Mucosa of descending colon (tissue), 3 donors: ENCODE measurements around the gene CHCHD1. TPM values are rescaled to one million over a fixed set of nuclear protein-coding genes. Genes with fewer than 3 reads are reported as not detected.
A peak's percentile ranks its signal among the peaks of the same experiment; 100 is the strongest.

Experiments used
- ATAC-seq: fragments of 200-7000 bp; cut with Tn5 transposase; one replicate; pipeline ENCODE4 v1.9.1; 2020; ENCODE audit warnings: mild to moderate bottlenecking, moderate library complexity
- DNase-seq, 3 donors: peaks; one replicate each; pipeline ENCODE4 v3.0.0-alpha.2; 2020
- H3K36me3 ChIP-seq: fragments of 200-600 bp; one replicate; pipeline ENCODE4 v1.8.0; 2021; ENCODE audit warnings: low read depth, mild to moderate bottlenecking
- H3K4me1 ChIP-seq: fragments of 200-600 bp; one replicate; pipeline ENCODE4 v1.8.0; 2021; ENCODE audit warnings: low read depth, mild to moderate bottlenecking
- H3K4me3 ChIP-seq: fragments of 200-600 bp; one replicate; pipeline ENCODE4 v1.8.0; 2021; ENCODE audit warnings: mild to moderate bottlenecking
- H3K9me3 ChIP-seq: fragments of 200-600 bp; one replicate; pipeline ENCODE4 v1.8.0; 2021; ENCODE audit warnings: mild to moderate bottlenecking
- intact Hi-C, 2 donors: fragments of 100-400 bp; cut with DNase I in 1 of 2; cut with micrococcal nuclease in 1 of 2; formaldehyde crosslinking; loops; one replicate each; pipeline versions ENCODE4 v1.11.0 to v1.11.1; 2022; cut with DNase I, micrococcal nuclease
- total RNA-seq, 3 donors: library from RNA; stranded (reverse); fragmentation: NEBNext Ultra II Directional in 2 of 3; extraction: Animal tissue kit (Norgen Biotek cat#: 25700) in 2 of 3; gene quantifications; one replicate each; pipeline versions ENCODE4 v1.2.1 to v1.2.4, GENCODE V29; 2021 to 2023
- TF ChIP-seq, protein P1 (sequence below): fragments of 200-600 bp; IDR thresholded peaks from one replicate; pipeline ENCODE4 v1.8.0; 2022; ENCODE audit warnings: antibody characterized with exemption, mild to moderate bottlenecking
- donor health status: DM: no; HTN: no; CAD: no; lungs with moderate emphysema.
- donor health status: DM: no; HTN: no; CAD: no.
- donor health status: DM: no; HTN: yes; CAD: no.

The CHCHD1 gene
- total RNA-seq, 3 donors from 2014 or later: 19.8 to 26.2 (median 22.7) TPM

DNA sequence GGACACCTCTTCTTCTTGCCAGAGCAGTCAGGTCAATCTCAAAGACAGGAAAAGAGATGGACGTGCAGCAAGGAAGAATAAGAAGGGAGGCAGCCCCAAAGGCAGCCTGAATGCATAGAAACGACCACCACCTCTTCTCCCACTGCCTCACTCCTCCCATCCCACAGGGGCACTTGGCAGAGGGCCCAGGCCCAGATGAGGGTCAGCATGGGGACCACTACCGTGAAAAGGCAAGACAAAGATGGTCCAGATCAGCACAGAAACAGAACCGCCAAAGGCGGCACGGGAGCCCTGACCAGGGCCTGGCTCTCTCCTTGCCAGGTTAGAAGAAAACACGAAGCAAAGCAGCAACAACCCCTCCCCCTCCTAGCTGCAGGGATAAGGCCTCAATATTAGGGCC, 31.5 kb downstream of the CHCHD1 start:
- Histone ChIP-seq H3K4me3 (no peak overlapping the region), H3K9me3 (no peaks in the 10 kb centered on the region), H3K36me3 (no peaks in the 10 kb centered on the region), H3K4me1 (peaks cover 8% of the 10 kb centered on the region)
- intact Hi-C loops: no loop called here
- DNase-seq: no peak
- ATAC-seq: no peak
- TF ChIP-seq, protein P1, sequence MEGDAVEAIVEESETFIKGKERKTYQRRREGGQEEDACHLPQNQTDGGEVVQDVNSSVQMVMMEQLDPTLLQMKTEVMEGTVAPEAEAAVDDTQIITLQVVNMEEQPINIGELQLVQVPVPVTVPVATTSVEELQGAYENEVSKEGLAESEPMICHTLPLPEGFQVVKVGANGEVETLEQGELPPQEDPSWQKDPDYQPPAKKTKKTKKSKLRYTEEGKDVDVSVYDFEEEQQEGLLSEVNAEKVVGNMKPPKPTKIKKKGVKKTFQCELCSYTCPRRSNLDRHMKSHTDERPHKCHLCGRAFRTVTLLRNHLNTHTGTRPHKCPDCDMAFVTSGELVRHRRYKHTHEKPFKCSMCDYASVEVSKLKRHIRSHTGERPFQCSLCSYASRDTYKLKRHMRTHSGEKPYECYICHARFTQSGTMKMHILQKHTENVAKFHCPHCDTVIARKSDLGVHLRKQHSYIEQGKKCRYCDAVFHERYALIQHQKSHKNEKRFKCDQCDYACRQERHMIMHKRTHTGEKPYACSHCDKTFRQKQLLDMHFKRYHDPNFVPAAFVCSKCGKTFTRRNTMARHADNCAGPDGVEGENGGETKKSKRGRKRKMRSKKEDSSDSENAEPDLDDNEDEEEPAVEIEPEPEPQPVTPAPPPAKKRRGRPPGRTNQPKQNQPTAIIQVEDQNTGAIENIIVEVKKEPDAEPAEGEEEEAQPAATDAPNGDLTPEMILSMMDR: no peak

DNA sequence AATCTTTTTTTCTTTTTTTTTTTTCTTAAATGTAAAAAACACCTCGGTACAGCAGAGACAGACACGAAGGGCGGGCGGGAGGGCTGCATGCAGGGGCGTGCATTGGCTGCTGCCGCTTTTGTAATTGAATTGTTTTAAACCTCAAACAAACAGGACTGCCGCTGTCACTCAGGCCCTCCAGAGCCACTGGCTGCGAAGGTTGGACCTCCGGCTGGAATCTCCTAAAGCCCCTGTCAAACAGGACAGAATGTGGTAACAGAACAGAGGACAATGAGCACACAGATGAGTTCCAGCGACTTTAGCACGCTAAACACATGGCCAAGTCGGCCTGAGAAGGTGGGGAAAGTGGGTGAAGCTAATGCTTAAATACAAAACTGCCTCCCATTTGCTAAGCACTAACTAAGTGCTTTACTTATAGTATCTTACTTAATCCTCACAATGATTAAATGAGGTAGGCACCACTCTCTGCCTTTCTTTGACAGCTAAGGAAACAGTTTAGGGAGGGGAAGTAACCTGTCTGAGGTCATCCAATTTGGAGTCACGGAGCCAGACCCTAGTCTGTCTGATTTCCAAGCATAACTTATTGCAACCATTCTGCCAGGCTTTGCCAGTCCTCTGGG, 32.5 kb downstream of the CHCHD1 start:
- Histone ChIP-seq H3K4me3 (no peak overlapping the region), H3K4me1 (peaks cover 8% of the 10 kb centered on the region), H3K36me3 (no peaks in the 10 kb centered on the region), H3K9me3 (no peaks in the 10 kb centered on the region)
- ATAC-seq: no peak
- DNase-seq: no peak
- intact Hi-C loops: no loop called here
- TF ChIP-seq, protein P1: no peak

DNA sequence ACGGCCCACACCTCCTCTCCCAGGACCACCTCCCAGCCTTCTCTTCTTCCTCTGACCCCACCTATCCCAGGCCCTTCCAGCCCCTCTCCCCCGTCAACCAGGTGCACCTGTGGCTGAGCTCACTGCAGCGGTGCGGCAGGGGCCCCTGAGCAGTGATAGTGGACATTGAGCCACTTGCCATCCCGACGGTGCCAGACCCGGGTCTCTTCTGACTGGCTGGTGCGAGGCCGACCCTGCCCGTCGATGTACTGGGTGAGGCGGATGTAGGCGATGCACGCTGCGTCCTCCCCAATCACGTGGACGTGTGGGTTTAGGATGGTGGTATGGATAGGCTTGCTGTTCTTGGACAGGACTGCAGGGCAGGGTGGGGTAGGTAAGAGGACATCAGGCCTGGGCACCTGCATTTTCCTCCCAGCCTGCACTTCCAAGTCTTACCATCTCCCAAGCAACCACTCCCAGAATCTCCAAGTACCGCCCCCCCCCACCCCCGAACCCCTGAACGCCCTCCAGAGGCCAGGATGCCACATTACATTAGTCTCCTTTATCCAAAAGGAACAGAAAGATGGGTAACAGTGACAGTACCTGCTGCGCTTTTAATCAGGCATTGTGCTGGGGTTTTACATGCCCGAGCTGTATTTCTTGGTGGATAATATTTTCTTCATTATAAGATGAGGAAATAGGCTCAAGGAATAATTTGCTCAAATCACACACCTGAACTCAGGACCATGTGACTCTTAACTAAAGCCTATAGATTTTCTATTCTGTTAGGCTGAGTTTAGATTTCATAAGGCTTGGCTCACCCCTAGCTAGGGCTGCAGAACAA, 33.3 kb downstream of the CHCHD1 start:
- peak in 1 of 3 donors; percentile 61 for DNase-seq
- intact Hi-C loops: no loop called here

DNA sequence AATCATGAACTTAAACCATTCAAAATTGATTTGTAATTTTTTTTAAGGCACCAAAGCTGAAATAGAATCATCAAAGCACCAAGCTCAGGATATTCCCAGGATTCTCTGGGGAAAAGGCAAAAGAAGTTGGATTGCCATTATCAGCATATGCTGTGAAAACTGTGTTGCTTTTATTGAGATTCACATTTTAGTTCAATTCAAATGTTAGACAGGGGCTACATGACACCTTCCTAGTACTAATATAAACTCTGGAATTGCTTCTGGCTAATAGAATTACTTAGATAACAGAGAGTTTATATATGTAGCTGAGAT, 33.8 kb downstream of the CHCHD1 start:
- TF ChIP-seq, protein P1: no peak
- no peak for DNase-seq
- no peak for ATAC-seq
- peaks cover 7% of the 10 kb centered on the region for H3K4me1 ChIP-seq
- H3K9me3 ChIP-seq: no peaks in the 10 kb centered on the region
- intact Hi-C loops: no loop called here
- no peaks in the 10 kb centered on the region for H3K36me3 ChIP-seq
- no peak overlapping the region for H3K4me3 ChIP-seq

More for the DNA sequence above, 33.3 kb downstream of the CHCHD1 start:
- Histone ChIP-seq H3K4me3 (no peak overlapping the region), H3K9me3 (no peaks in the 10 kb centered on the region), H3K36me3 (no peaks in the 10 kb centered on the region), H3K4me1 (peaks cover 9% of the 10 kb centered on the region)
- no peak for ATAC-seq
- TF ChIP-seq, protein P1: no peak

DNA sequence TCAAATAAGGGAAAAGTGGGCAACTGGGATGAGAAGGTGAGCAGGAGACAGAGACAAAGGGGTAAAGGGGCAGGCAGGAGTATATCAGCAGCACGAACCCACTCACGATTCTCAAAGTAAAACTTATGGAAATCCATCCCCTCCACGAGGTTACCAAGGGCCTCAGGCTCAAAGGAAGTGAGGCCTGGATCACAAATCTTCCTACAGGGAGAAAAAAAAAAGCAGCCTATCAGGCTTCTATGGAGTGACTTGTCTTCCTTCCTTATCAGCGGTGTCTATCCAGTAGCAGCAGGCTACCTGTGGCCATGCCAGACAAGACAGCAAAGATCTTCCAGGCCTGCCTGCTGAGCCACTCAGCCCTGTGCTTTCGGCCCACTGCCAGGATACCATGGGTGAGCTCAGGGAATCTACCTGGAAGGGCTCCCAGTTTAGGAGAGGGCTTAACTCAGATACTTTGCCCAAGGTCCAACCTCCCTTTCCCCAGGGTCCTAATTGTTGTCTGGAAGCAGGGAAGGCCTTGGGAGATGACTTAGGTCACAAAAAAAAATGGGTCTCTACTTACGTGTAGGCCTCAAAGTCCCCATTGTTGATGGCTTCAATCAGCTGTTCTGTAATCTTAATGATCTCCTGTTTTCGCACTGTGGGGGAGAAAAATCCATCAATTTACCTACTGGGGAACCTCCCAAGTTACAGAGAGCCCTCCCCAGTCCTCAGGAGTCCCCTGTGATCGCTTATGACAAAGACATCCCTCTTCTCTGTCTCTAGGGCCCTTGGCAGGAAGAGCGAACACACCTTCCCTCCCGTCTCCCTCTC, 35.3 kb downstream of the CHCHD1 start:
- Histone ChIP-seq H3K36me3 (no peaks in the 10 kb centered on the region), H3K4me1 (peaks cover 7% of the 10 kb centered on the region), H3K9me3 (no peaks in the 10 kb centered on the region), H3K4me3 (no peak overlapping the region)
- DNase-seq (no peak), ATAC-seq (no peak)
- intact Hi-C loops: no loop called here
- TF ChIP-seq, protein P1: no peak
